Gastrocnemius medialis (tissue), 4 donors: ENCODE data around the gene ZFHX3.

Experiments
- CTCF ChIP-seq, 5 experiments: fragments of 450-650 bp in 3 of 5; fragments of 200-600 bp in 2 of 5; sonication (generic) in 2 of 5; IDR thresholded peaks in 4 of 5; conservative IDR thresholded peaks in 1 of 5; 1 replicate in 4 of 5; 2 replicates in 1 of 5; pipeline ENCODE4 v1.5.1; 2016 to 2019; ENCODE audit warnings: antibody characterized with exemption in 5 of 5, mild to moderate bottlenecking in 3 of 5, moderate library complexity in 3 of 5
- POLR2A ChIP-seq, 2 donors: fragments of 450-650 bp; IDR thresholded peaks; one replicate each; pipeline ENCODE4 v1.6.1; 2017; ENCODE audit warnings: antibody characterized with exemption in 2 of 2, mild to moderate bottlenecking in 2 of 2, moderate library complexity in 2 of 2

- TF ChIP-seq CTCF (IDR thresholded peaks at IDR 0.05 in 4 of 5, conservative IDR thresholded peaks at IDR 0.05 in 1 of 5) (no peak), POLR2A (IDR thresholded peaks at IDR 0.05) (no peak)
These were observed 303.7 kb downstream of the ZFHX3 start for GRCh38 chr16:72744076-72744793.
